22Rv1 (cell line): ENCODE measurements around the gene MAP2K6.

Experiments
- H3K27ac ChIP-seq: fragments of 450-650 bp; 2 replicates; pipeline ENCODE4 v1.5.1; 2017
- ZFX ChIP-seq: fragments of 450-650 bp; IDR thresholded peaks from 2 replicates; pipeline ENCODE4 v1.6.1; 2017; ENCODE audit warnings: antibody characterized with exemption, borderline replicate concordance
- TF ChIP-seq, protein P1 (sequence below): fragments of 450-650 bp; IDR thresholded peaks from 2 replicates; pipeline ENCODE4 v1.5.1; 2017; ENCODE audit warnings: mild to moderate bottlenecking

The MAP2K6 gene

DNA sequence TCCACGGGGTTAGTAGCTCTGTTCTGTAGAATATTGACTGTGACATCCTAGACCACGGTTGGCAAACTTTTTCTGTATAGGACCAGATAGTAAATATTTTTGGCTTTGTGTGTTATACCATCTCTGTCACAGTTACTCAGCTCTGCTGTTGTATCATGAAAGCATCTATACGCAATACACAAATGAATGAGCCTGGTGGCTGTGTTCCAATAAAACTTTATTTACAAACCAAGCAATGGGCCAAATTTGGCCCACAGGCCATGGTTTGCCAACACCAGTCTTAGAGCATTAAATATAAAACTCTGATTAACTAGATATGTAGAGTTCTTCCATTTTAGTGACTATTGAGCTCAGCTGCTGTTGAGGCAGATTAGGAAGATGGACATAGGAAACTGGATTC is 132.7 kb downstream of the MAP2K6 start:
- no peak overlapping the region for H3K27ac ChIP-seq

DNA sequence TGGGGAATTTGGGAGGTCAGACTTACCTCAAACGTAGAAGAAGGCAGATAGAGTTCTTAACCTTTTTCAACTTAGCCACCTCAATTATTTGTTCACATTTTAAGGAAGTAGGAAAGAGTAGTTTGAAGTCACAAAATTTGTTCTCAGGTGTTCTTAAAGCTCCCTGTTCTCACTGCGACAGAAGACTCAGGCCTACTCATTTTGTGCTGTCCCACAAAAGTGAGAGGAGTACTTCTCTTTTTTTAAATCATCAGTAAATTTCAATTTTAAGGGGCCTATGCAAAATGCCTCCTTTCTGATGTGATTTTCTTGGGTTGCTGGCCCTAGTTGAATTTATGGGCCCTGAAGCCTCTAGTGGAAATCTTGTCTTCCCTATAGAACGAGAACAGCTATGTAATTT is 133.4 kb downstream of the MAP2K6 start:
- TF ChIP-seq, protein P1, sequence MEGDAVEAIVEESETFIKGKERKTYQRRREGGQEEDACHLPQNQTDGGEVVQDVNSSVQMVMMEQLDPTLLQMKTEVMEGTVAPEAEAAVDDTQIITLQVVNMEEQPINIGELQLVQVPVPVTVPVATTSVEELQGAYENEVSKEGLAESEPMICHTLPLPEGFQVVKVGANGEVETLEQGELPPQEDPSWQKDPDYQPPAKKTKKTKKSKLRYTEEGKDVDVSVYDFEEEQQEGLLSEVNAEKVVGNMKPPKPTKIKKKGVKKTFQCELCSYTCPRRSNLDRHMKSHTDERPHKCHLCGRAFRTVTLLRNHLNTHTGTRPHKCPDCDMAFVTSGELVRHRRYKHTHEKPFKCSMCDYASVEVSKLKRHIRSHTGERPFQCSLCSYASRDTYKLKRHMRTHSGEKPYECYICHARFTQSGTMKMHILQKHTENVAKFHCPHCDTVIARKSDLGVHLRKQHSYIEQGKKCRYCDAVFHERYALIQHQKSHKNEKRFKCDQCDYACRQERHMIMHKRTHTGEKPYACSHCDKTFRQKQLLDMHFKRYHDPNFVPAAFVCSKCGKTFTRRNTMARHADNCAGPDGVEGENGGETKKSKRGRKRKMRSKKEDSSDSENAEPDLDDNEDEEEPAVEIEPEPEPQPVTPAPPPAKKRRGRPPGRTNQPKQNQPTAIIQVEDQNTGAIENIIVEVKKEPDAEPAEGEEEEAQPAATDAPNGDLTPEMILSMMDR = no peak
- TF ChIP-seq ZFX = no peak
- H3K27ac ChIP-seq = no peak overlapping the region

More for the DNA sequence above, 132.7 kb downstream of the MAP2K6 start:
- TF ChIP-seq, protein P1 = no peak
- no peak for TF ChIP-seq ZFX

DNA sequence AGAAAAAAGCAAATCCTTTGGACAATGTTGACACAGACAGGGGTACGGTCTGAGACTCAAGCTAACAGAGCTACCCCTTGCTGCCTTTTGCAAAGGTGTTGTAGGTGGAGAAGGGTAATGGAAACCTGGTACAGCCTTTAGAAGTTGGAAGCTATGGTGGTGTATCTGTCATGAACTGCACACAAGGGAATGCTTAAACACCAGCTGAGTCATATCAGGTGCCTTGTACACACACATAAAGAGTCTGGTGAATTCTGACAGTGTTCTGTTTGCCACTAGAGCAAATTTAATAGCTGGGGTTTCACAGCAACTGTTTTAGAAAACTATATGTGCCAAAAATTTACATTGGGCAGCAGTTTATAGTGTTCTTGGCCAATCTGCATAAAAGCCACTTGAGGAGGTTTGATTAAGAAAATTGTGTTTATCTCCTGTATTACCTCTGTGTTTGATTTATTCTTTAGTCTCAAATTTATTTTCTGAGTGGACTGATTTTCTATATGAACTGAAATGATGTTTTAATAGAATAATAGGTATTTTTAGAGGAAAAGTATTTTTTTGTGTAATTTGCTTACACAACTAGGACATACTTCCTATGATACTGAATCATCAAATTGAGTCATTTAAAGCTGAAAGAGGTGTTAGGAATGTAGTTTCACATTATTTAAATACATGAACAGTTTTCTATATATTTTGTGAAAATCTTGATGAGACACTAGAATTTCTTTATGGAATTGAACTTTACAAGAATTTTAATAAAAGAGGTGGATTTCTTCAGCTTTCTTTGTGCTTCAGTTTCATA is 136.9 kb downstream of the MAP2K6 start:
- TF ChIP-seq, protein P1 = no peak
- TF ChIP-seq ZFX = no peak
- H3K27ac ChIP-seq = no peak overlapping the region

DNA sequence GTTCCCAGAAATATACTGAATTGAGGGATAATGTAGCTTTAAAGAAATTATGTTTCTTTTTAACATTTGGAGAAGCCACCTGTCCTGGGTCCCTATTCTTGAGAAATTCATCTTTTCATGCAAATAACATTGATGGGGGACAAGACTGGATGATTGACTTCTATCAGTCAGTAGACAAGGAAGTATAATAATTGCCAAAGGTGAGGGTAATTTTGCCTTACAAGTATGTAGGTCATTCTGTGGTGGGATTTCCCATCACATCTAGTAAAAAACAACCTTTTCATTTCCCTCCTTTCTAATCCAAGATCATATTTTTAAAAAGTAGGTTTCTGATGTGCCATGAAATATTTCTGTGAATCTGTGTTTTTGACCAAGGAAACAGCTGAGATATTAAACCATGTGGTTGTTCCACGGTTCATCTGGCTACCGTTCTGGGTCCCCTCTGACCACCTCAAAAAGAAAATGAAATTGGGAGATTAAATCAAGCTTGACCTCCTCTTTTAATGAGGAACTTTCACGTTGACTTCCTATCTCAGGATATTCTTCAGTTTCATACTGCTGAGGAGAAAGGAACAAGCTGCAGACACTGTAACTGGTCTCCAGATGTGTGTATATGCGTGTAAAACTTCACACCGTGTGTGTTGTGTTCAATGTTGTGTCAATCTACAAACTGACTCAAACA is 138.6 kb downstream of the MAP2K6 start:
- TF ChIP-seq ZFX = no peak
- TF ChIP-seq, protein P1 = no peak
- H3K27ac ChIP-seq = no peak overlapping the region

DNA sequence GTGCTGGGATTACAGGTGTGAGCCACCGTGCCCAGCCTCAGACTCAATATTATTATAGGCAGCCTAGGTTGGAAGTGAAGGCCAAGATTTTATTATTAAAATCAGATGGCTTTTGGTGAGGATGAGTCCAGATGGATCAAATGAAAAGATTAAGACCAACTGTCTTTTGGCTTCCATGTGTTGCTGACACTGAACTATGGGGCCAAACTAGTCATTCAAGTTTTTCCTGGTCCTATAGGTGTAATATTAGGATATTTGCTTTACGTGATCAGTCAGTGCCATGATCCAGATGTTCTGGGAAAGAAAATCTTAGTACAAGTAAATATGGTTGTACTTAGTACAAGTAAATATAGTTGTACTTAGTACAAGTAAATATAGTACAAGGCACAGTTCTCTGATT is 140.6 kb downstream of the MAP2K6 start:
- TF ChIP-seq, protein P1 = no peak
- TF ChIP-seq ZFX = no peak
- no peak overlapping the region for H3K27ac ChIP-seq

DNA sequence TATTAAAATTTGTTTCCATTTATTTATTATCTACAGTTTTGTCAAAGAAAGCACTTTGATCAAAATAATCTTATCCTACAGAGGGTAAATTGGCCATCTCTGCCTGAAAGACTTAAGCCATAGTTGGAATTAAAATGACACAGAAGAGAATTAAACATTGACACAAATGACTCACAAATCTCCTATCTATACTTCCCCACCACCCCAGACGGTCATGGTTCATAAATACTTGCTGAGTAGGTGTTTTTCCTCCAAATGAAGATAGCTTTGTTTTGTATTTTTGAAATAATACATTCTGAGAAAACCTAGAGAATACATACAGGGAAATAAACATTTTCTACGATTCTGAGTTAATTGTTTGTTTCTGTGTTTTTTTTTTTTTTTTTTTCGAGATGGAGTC is 142.8 kb downstream of the MAP2K6 start:
- no peak overlapping the region for H3K27ac ChIP-seq
- no peak for TF ChIP-seq ZFX
- TF ChIP-seq, protein P1 = no peak

DNA sequence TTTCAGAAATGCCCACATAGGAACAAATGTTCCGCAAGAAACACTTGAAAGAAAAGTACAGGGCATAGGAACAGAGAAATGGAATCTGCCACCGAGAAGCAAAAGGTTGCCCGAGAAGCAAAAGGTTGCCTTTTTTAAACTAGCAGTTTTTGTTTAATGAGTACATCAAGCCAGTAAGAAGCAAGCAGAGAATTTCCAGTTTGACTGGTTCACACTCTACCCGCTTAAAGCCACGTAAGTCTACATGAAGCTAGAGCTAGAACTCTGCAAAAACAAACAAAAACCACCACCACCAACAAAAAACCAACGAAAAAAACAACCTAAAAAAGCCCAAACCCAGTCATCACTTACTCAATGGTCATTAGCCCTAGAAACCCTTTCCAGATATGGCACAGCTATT is 144.3 kb downstream of the MAP2K6 start:
- TF ChIP-seq, protein P1 = no peak
- TF ChIP-seq ZFX = no peak
- H3K27ac ChIP-seq = no peak overlapping the region
